Mucosa of stomach (tissue), 1 donor: ENCODE data around the gene TBCE.

Experiments used
- H3K27me3 ChIP-seq: one replicate; pipeline ENCODE4 v1.7.0; 2013; ENCODE audit warnings: mild to moderate bottlenecking, low read length; ENCODE audit not compliant: control insufficient read depth, insufficient read depth
- H3K36me3 ChIP-seq: one replicate; pipeline ENCODE4 v1.7.0; 2013; ENCODE audit warnings: low read length; ENCODE audit not compliant: control insufficient read depth, insufficient read depth
- H3K4me1 ChIP-seq: one replicate; pipeline ENCODE4 v1.7.0; 2013; ENCODE audit warnings: mild to moderate bottlenecking, low read length; ENCODE audit not compliant: control insufficient read depth, insufficient read depth
- H3K4me3 ChIP-seq: one replicate; pipeline ENCODE4 v1.7.0; 2013; ENCODE audit warnings: low read length
- H3K9ac ChIP-seq: one replicate; pipeline ENCODE4 v1.7.0; 2013; ENCODE audit warnings: mild to moderate bottlenecking, low read length, moderate library complexity
- H3K9me3 ChIP-seq: one replicate; pipeline ENCODE4 v1.7.0; 2013; ENCODE audit warnings: mild to moderate bottlenecking, low read length, moderate library complexity; ENCODE audit not compliant: control insufficient read depth
- donor health status: Pancreatic carcinoma.

The TBCE gene

GRCh38 chr1:235403593-235403992, 36.4 kb downstream of the TBCE start:
- Histone ChIP-seq H3K36me3 (no peaks in the 10 kb centered on the region), H3K4me1 (peaks cover 6% of the 10 kb centered on the region), H3K9ac (no peak overlapping the region), H3K9me3 (no peaks in the 10 kb centered on the region), H3K4me3 (no peak overlapping the region), H3K27me3 (no peaks in the 10 kb centered on the region)

GRCh38 chr1:235404190-235404589, 37.0 kb downstream of the TBCE start:
- no peaks in the 10 kb centered on the region for H3K9me3 ChIP-seq

DNA sequence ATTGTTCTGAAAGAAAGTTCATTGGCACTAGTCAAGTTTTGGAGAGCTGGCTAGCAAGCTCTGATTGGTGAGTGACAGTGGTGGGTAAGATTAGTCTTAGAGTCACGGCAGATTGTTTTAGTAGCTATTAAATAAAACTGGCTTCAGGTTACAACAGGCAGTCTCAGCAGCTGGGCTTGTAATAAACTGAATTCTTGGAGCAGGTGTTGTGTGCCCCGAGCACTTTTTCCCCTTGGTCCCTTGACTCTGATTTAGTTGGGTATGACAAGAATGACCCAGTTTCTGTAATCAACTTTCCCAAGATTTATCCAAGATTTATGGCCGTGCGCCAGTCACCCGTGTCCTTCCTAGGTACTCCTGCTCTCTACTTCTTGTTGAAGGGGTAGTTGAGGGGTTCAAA, 40.2 kb downstream of the TBCE start:
- Histone ChIP-seq H3K4me1 (peaks cover 24% of the 10 kb centered on the region), H3K9ac (no peak overlapping the region), H3K36me3 (no peaks in the 10 kb centered on the region), H3K27me3 (no peaks in the 10 kb centered on the region), H3K4me3 (no peak overlapping the region), H3K9me3 (no peaks in the 10 kb centered on the region)

More at GRCh38 chr1:235404190-235404589, 37.0 kb downstream of the TBCE start:
- H3K4me3 ChIP-seq: no peak overlapping the region
- H3K9ac ChIP-seq: no peak overlapping the region
- H3K36me3 ChIP-seq: no peaks in the 10 kb centered on the region
- H3K27me3 ChIP-seq: no peaks in the 10 kb centered on the region
- peaks cover 12% of the 10 kb centered on the region for H3K4me1 ChIP-seq

- peaks cover 24% of the 10 kb centered on the region for H3K4me1 ChIP-seq
- H3K9me3 ChIP-seq: no peaks in the 10 kb centered on the region
- no peaks in the 10 kb centered on the region for H3K36me3 ChIP-seq
- H3K4me3 ChIP-seq: no peak overlapping the region
- no peaks in the 10 kb centered on the region for H3K27me3 ChIP-seq
- no peak overlapping the region for H3K9ac ChIP-seq
Observed at GRCh38 chr1:235408503-235408960, 41.3 kb downstream of the TBCE start.

DNA sequence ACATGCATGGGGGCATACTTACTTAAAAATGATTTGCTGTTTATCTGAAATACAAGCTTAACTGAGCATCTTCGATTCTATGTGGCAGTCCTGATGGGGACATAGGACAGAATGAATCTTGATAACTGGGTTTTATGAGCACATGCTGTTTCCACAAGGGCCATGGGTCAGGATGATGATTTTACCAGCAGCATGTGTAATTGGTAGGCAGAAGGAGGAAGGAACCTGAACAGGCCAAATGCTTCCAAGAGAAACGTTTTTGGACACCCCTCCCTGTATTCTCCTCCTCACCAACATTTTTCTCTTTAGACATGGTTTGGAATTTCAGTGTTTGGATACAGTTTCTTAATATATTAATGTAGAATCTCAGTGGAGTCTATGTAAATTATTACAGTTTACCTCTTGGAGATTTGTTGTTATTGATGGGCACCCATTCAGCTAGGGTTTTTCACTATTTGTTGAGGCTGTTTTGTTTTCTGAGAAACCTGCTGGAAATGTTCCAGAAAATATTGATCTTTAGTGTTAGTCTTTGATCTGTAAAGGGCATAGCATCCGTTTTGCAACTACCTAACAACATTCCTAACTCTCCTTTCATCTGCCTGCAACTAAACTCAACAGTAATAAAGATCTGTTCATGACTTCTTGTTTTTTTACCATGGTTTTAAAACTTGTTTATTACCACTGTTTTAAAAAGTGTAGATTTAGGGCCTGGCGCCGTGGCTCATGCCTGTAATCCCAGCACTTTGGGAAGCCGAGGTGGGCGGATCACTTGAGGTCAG, 42.0 kb downstream of the TBCE start:
- Histone ChIP-seq H3K9ac (no peak overlapping the region), H3K36me3 (no peaks in the 10 kb centered on the region), H3K4me3 (no peak overlapping the region), H3K4me1 (peaks cover 24% of the 10 kb centered on the region), H3K27me3 (no peaks in the 10 kb centered on the region), H3K9me3 (no peaks in the 10 kb centered on the region)

- H3K36me3 ChIP-seq: no peaks in the 10 kb centered on the region
- H3K9ac ChIP-seq: no peak overlapping the region
- peaks cover 28% of the 10 kb centered on the region for H3K4me1 ChIP-seq
- H3K4me3 ChIP-seq: no peak overlapping the region
- H3K9me3 ChIP-seq: no peaks in the 10 kb centered on the region
- H3K27me3 ChIP-seq: no peaks in the 10 kb centered on the region
Observed at GRCh38 chr1:235410467-235410866, 43.2 kb downstream of the TBCE start.

DNA sequence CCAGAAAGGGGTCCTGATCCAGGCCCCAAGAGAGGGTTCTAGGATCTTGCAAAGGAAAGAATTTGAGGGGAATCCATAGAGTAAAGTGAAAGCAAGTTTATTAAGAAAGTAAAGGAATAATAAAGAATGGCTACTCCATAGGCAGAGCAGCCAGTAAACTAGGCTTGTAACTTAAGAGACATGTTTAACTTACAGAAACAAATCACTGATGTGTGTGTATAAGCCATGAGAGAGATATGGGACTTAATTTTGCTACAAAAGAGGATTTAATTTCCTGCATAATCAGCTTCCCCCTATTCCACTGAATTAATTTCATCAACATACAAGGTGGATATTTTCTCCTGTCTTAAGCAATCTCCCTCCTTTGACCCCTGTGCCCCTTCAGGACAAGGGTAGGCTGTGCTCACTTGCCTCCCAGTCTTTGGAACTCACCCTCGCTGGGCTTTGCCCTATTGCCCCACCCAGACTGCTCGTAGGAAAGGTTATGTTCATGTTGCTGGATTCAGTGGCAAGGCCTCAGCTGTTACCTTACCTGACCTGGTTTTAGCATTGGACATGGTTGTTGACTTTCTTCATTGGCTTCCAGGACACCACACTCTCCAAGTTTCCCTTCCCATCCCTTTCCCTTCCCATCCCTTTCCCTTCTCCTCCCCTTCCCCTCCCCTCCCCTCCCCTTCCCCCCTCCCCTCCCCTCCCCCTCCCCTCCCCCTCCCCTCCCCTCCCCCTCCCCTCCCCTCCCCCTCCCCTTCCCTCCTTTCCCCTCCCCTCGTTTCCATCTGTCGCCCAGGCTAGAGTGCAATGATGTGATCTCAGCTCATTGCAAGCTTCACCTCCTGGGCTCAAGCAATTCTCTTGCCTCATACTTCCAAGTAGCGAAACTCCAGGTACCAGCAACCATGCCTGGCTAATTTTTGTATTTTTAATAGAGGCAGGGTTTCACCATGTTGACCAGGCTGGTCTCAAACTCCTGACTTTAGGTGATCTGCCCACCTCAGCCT, 44.6 kb downstream of the TBCE start:
- no peaks in the 10 kb centered on the region for H3K9me3 ChIP-seq
- H3K36me3 ChIP-seq: no peaks in the 10 kb centered on the region
- H3K27me3 ChIP-seq: no peaks in the 10 kb centered on the region
- no peak overlapping the region for H3K4me3 ChIP-seq
- H3K9ac ChIP-seq: no peak overlapping the region
- peaks cover 28% of the 10 kb centered on the region for H3K4me1 ChIP-seq

DNA sequence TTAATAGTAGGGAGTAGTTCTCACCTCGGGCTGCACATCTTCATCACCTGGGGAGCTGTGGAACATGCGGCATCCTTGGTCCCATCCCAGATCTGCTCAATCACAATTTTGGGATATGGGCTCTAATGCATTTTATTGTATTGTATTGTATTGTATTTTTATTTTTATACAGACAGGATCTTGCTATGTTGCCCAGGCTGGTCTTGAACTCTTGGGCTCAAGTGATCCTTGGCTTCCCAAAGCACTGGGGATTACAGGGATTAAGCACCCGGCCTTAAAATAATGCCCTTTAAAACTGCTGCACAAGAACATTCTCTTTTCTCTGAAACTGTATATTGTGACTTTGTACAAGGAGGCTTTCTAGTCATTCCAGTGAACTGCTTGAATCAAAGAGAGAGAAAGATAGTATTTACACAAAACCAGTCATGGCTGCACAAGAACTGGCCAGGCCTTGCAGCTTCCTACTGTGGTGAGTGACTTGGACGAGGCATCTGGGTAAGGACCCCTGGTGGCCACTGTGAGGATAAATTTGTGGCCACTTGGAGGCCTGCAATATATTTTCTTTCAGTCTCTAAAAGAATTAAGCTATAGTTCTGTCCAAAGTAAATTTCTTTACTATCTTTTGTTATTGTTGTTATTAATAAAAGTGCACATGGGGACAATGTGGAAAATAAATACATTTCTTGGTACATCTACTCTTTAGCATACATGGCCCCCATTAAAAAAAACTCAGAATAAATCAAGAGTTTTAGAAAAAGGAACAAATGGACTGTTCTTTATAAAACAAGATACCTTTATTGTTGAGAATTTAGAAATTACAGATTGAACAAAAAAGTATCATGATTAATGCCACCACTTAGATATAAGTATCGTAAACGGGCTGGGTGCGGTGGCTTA, 48.0 kb downstream of the TBCE start:
- H3K9me3 ChIP-seq: no peaks in the 10 kb centered on the region
- no peaks in the 10 kb centered on the region for H3K36me3 ChIP-seq

DNA sequence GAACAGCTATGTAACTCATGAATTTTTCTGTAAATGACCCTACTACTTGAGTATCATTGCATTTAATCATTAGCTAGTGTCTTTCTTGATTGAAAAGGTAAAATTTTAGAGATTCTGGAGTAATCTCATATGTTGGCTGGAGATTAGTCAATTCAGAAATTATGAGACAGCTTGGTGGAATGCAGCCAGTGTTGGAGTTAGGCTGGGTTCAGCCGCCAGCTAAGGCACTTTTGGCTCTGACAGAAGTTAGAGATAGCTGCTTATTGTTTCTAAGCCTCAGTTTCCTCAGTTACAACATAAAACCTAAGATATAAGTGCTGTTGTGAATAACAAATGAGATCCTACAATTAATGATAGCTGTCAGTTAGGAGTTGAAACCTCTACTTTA, 49.4 kb downstream of the TBCE start:
- H3K4me3 ChIP-seq: no peak overlapping the region
- no peaks in the 10 kb centered on the region for H3K27me3 ChIP-seq
- no peak overlapping the region for H3K9ac ChIP-seq
- no peaks in the 10 kb centered on the region for H3K9me3 ChIP-seq
- H3K4me1 ChIP-seq: peaks cover 6% of the 10 kb centered on the region
- no peaks in the 10 kb centered on the region for H3K36me3 ChIP-seq

More for the DNA sequence above, 48.0 kb downstream of the TBCE start:
- Histone ChIP-seq H3K9ac (no peak overlapping the region), H3K4me3 (no peak overlapping the region), H3K4me1 (peaks cover 13% of the 10 kb centered on the region), H3K27me3 (no peaks in the 10 kb centered on the region)

DNA sequence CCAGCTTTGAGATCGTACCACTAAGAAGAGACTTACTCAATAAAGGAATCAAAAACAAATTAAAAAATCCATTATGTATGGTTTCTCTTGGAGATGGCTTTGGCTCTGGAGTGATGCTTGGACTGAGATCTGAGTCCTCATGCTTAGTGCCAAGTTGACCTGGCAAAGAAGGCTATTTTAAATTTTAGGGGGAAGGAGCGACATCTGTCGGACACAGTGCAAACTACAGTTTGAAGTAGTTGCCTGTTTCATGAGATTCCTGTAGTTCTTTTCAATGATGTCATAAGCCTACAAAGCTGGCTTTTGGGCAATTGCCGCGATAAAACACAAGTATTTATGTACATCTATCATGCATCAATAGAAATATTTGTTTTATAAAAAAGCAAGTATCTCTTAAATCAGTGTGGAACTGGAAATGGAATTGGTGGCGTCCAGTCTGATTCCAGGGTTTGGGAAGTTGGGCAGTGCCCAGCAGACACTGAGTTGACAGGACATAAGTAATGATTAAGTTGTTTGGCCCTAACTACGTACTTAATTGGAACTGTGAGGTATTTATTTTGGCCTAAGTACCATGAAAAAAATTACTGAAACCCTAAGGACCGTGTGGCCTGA, 50.0 kb downstream of the TBCE start:
- no peak overlapping the region for H3K4me3 ChIP-seq
- H3K27me3 ChIP-seq: no peaks in the 10 kb centered on the region
- peaks cover 4% of the 10 kb centered on the region for H3K4me1 ChIP-seq
- H3K36me3 ChIP-seq: no peaks in the 10 kb centered on the region
- H3K9me3 ChIP-seq: no peaks in the 10 kb centered on the region
- H3K9ac ChIP-seq: no peak overlapping the region

- no peak overlapping the region for H3K9ac ChIP-seq
- no peaks in the 10 kb centered on the region for H3K4me1 ChIP-seq
- H3K9me3 ChIP-seq: no peaks in the 10 kb centered on the region
- no peaks in the 10 kb centered on the region for H3K36me3 ChIP-seq
- no peaks in the 10 kb centered on the region for H3K27me3 ChIP-seq
- no peak overlapping the region for H3K4me3 ChIP-seq
Observed at GRCh38 chr1:235421751-235422150, 54.5 kb downstream of the TBCE start.
